ENCODE data around the gene KIAA0825.

GRCh38 chr5:94660506-94660905, 42.1 kb upstream of the KIAA0825 start:
- no peak for TF ChIP-seq CTCF (IDR thresholded peaks at IDR 0.05; ENCODE audit: low read depth, low read length)
- TF ChIP-seq EZH2phosphoT487 (IDR thresholded peaks at IDR 0.05; ENCODE audit: low read depth) = no peak
